Activated T-helper 9 cell treated with anti-CD3 and anti-CD28 coated beads, Interleukin-2, amount 50 U/mL, for 16 hours (primary cell): Measurements from ENCODE around the gene TXNRD1.
"Not testable (repeated sequence)": the region's sequence is repeated elsewhere in the genome, so short reads cannot be mapped to it uniquely, and the experiment has no call there.

Source experiments
- DNase-seq: peaks from one replicate; pipeline ENCODE4 v3.0.0-alpha.2; 2020; ENCODE audit warnings: low read depth

The TXNRD1 gene

GRCh38 chr12:104304261-104305009 lies 88.9 kb downstream of the TXNRD1 start:
- DNase-seq = no peak

GRCh38 chr12:104305349-104305748 lies 89.8 kb downstream of the TXNRD1 start:
- no peak for DNase-seq

GRCh38 chr12:104306376-104306775 lies 90.8 kb downstream of the TXNRD1 start:
- no peak for DNase-seq

DNA sequence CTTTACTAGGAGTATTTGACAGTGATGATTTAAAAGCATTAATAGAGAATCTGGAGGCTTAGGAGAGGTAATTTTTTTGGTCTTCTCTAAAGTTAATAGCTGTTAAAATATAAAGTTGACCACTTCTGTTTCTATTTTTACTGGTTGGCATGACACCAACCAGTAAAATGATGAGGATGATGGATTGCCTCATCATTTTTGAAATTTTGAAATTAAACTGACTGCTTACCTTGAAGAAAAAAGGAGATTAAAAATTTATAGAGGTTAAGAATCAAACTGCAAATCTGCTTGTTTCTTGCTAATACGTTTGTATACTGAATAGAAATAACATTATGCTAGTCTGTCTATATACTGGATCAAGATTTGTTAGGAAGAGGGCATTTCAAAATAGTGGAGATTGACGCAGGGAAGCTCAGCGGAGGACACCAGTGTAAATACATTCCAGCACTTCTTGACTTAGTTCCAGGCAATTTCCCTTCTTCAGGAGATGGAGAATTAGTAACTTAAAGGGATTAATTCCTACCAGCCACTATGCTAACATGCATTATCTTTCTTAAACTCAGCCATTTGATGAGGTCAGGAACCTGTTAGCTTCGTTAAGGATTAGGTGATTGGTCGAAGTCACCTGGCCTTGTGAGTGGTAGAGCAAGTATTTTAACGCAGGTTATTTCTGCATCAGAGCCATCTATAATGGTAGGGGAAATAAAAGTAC lies 91.5 kb downstream of the TXNRD1 start:
- no peak for DNase-seq

- no peak for DNase-seq
Measured at GRCh38 chr12:104307655-104308000, 92.0 kb downstream of the TXNRD1 start.

- DNase-seq = no peak
Measured at GRCh38 chr12:104309446-104309993, 93.9 kb downstream of the TXNRD1 start.

GRCh38 chr12:104310751-104311633 lies 95.4 kb downstream of the TXNRD1 start:
- DNase-seq = no peak

GRCh38 chr12:104312202-104312601 lies 96.6 kb downstream of the TXNRD1 start:
- DNase-seq = no peak

- no peak for DNase-seq
Measured at GRCh38 chr12:104312654-104313053, 97.1 kb downstream of the TXNRD1 start.

- no peak for DNase-seq
Measured at GRCh38 chr12:104313568-104314241, 98.1 kb downstream of the TXNRD1 start.

- no peak for DNase-seq
Measured at GRCh38 chr12:104314242-104314614, 98.6 kb downstream of the TXNRD1 start.

- no peak for DNase-seq
Measured at GRCh38 chr12:104315326-104316224, 100.0 kb downstream of the TXNRD1 start.

- DNase-seq = no peak
Measured at GRCh38 chr12:104316936-104317335, 101.4 kb downstream of the TXNRD1 start.

DNA sequence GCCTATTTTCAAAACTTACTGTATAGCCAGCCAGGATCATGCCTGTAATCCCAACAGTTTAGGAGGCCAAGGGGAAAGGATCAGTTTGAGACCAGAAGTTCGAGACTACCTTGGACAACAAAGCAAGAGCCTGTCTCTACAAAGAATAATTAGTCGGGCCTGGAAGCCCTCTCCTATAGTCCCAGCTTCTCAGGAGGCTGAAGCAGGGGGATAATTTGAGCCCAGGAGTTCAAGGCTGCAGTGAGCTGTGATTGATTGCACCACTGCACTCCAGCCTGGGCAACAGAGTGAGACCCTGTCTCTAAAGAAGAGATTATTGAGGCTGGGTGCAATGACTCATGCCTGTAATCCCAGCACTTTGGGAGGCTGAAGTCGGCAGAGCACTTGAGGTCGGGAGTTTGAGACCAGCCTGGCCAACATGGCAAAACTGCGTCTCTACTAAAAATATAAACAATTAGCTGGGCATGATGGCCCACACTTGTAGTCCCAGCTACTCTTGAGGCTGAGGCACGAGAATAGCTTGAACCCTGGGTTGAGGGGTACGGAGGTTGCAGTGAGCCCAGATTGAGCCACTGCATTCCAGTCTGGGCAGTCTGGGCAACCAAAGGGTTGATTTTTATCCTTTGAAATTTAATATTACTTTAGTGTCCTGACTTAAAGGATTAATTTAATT lies 102.1 kb downstream of the TXNRD1 start:
- DNase-seq = no peak

DNA sequence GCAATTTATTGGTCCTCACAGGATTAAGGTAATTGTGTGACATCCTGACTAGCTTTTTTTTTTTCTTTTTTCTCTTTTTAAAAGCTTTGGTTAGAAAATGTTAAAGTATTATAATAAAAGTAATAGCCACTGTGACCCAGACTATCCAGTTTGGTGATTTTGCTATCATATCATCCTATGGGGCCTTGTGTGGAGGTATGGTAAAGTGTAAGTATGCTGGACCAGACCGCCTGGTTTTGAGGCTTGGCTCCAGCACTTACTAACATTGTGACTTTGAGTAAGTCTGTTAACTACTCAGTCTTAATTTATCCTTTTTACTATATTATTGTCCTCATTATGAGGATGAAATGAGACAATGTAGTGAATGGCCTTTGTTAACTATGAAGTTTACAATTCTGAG lies 103.4 kb downstream of the TXNRD1 start:
- DNase-seq = no peak

DNA sequence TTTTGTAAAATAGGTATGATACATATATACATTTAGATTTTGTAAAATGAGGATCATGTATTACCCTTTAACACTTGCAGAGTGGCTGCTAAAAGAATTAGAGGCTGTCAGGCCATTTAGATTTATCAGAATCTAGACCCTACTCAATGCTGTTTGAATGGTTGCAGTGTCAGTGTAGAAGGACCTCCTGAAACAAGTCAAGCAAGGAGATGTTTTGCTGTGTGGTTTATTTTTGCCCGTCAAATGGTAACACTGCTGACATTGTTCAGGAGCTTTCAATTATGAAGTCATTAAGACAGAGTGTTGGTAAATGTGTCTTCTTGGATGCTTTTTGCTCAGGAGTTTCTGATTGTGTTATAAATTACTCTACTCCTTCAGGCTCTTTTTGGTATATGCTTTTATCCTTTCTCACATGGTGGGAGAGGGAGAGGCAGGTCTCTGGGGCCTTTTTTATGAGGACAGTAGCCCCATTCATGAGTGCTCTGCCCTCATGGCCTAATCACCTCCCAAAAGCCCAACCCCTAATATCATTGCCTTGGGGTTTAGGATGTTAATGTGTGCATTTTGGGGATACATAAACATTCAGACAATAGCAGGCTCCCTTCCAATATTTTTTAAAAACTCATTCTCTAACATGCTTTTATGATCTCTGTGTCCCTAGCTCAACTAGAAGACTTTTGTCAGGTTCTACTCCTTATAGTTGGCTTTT lies 104.5 kb downstream of the TXNRD1 start:
- no peak for DNase-seq

- no peak for DNase-seq
Measured at GRCh38 chr12:104320627-104321024, 105.0 kb downstream of the TXNRD1 start.

DNA sequence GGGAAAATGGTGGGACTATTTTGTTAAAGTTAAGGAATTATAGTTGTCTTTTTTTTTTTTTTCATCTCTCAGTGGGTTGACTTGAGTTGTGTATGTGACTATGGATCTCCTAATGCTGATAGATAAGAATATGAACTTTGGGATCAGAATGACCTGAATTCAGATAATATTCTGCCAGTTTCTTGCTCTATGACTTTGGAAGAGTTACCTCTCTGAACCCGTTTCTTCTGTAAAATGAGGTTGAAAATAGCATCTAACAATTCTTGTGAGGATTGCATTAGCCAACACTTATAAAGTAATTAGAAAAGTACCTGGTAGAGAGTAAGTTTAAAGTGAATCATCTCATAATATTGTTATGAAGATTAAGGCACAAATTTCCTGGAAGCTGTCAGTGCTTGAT lies 106.4 kb downstream of the TXNRD1 start:
- DNase-seq = no peak

DNA sequence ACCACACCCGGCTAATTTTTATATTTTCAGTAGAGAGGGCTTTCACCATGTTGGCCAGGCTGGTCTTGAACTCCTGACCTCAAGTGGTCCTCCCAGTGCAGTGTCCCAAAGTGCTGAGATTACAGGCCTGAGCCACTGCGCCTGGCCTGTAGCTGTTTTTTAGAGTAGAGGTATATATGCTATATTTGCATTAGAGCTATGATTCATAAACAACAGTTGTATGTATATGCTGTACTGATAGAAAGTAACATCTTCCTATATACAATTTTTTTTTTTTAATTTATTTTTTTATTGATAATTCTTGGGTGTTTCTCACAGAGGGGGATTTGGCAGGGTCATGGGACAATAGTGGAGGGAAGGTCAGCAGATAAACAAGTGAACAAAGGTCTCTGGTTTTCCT lies 107.0 kb downstream of the TXNRD1 start:
- DNase-seq = not testable (repeated sequence)

DNA sequence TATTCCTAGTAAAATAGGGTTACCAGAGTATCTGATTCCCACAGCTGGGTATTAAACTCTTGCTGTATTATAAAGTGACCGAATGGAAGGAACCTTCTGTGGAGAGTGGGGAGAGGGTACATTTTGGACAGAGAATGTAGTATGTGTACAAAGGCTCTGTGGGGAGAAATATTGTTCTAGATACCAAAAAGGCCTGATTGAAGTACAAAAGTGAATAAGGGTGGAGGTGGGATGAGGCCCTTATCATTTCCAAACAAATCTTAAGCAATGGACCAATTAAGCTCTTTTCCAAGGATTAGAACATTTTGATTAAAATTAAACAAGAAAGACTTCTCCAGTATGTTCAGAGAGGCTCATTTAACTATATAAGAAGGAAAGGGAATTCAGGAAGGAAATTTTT lies 108.3 kb downstream of the TXNRD1 start:
- no peak for DNase-seq
